ENCODE data around the gene TM9SF3.
A peak's percentile ranks its signal among the peaks of the same experiment; 100 is the strongest.

TM9SF3 gene

DNA sequence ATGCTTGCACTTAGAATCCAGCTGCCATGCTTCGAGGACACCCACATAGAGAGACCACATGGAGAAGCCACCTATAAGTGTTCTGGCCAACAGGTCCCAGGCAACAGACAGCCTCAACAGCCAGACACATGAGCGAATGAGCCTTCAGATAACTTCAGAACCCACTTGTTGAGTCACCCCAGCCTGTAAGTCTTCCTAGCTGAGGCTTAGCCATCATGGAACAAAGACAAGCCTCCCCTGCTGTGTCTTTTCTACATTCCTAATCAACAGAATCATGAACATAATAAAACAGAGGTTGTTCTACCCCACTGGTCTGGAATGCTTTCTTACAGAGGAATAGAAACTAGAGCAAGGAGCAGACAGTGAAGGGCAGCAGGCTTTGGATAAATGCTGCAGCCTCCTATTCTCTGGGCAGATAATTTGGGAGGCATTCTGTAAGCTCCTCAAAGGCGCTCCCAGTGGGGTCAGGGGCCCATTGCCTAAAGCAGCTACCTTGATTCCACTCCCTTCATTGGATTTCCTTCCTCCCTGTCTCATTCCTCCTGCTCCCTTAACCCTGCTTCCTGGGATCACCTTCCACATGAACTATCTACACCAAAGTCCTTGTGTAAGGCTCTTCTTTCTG is 77.7 kb downstream of the TM9SF3 start:
- DNase-seq = no peak

DNA sequence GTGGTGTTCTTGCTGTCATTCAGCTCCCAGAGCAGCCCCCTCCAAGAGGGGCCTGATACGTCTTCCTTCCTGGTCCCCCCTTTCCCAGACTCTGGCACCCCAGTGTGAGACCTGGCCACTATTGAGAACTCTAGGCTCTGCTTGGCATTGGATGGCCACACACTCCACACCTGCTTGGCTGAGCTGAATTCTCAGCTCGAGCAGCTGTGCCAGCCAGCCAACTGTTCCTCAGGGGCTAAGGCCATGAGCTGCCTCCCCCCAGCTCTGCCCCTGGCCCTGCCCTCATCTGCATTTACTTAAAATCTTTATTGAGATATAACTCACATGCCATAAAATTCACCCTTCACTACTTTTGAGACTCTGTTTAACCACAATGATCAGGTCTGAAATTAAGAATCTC is 79.8 kb downstream of the TM9SF3 start:
- no peak for DNase-seq

DNA sequence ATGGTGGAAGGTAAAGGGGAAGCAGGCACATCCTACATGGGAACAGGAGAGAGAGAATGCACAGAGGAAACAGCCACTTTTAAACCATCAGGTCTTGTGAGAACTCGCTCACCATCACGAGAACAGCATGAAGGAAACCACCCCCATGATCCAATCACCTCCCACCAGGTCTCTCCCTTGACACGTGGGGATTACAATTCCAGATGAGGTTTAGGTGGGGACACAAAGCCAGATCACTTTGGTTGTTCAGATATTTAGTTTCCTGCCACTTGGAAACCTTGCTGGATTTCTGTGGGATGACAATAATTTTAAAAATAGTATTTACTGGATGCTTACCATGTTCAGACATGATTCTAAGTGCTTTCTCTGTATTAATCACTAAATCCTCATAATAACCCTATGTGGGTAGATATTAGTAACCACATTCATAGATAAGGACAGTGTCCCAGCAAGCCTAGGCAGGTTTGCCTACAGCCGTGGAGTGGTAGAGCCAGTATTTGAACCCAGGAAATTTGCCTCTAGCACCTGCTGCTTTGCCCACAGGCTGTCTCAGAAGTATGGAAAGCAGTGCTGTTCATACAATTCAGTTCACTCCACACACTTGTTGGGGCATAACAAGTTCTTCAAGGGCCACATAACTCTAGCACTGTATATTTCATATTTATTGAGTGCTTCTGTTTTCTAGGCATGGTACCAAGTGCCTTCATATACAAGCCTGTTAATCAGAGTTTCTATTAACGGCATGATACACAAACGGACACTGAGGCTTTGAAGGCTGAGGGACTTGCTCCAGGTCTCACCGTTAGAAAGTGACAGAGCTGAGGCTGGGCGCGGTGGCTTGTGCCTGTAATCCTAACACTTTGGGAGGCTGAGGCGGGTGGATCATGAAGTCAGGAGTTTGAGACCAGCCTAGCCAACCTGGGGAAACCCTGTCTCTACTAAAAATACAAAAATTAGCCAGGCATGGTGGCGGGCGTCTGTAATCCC is 81.4 kb downstream of the TM9SF3 start:
- no peak for DNase-seq

DNA sequence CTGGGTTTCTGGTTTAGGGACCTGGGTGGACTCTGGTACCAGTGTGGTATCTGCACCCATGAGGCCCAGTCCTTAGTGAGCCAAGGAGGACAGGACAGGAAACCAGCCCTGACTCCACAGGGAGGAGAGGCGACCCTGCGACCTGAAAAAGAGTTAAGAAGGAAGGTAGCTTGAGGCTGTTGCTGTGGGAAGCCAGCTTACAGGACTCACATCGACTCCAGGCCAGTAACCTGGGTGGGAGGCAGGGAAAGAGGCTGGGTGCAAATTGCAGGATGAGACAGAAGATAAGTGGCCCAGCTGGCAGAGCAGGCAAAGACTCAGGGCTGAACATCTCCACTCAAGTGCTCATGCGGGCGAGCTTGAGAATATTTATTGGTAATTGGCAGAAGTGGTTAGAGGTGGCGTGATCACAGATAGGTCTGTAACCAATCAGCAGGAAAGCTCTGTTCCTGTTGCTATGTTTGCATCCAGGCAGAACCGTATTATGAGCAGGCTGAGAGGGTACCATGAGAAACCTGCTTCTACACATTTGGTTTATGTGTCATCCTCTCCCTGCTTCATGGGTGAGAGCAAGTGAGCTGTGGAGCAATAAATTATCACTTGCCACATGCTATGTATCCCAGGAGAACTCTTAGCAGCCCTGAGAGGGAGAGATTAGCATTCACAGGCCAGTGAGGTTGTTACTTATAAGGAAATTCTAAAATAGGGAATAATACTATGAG is 84.1 kb downstream of the TM9SF3 start:
- DNase-seq = no peak

DNA sequence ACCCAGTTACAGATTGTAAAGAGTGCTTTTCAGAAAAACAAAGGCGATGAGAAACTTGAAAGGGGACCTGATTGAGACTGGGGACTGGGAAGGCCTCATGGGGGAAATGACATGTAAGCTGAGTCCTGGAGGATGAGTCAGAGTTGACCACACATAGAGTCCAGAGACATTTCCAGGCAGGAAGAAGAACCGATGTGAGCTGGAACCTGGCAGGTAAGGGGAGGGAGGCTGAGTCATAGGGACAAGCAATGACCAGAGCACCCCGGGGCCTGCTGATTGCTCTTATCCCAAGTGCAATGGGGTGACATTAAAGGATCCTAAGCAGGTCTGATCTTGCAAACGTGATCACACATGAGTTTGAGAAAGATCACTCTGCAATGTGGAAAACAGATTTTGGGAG is 84.8 kb downstream of the TM9SF3 start:
- no peak for DNase-seq

DNA sequence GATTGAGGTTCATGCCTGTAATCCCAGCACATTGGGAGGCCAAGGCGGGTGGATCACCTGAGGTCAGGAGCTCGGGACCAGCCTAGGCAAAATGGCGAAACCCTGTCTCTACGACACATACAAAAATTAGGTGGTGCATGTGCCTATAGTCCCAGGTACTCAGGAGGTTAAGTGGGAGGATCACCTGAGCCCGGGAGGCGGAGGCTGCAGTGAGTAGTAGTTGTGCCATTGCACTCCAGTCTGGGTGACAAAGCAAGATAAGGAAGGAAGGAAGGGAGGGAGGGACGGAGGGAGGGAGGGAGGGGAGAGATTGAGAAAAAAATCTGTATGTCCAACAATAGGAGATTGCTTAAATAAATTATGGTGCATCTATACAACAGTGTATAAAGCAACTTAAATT is 86.3 kb downstream of the TM9SF3 start:
- no peak for DNase-seq

DNA sequence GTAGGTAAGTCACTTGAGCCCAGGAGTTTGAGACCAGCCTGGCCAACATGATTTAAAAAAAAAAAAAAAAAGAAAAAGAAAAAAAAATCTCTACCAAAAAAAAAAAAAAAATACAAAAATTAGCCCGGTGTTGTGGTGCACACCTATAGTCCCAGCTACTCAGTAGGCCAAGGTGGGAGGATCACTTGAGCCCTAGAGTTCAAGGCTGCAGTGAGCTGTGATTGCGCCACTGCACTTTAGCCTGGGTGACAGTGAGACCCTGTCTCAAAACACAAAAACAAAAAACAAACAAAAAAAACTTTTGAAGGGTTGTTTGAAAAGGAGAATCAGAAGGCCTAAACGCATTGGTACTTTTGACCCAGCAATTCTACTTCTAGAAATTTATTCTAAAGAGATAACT is 86.8 kb downstream of the TM9SF3 start:
- no peak for DNase-seq

DNA sequence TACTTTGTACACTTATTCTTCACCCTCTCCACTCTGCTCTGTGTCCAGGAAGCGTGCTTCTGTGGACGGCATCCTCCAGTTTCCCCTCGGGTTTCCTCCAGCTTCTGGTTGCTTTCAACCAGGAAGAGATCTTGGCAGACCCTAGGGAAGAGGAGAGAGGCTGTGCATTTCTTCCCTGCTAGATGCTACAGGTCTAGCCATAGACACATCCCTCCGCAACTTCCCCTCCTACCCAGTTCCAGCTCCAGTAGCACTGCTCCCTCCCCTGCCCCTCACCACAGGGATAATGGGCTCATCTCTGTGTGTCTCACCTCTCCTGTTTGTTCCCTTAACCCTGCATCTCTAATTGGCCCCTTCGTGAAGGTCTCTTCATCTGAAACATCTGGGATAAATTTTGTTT is 89.4 kb downstream of the TM9SF3 start:
- no peak for DNase-seq

DNA sequence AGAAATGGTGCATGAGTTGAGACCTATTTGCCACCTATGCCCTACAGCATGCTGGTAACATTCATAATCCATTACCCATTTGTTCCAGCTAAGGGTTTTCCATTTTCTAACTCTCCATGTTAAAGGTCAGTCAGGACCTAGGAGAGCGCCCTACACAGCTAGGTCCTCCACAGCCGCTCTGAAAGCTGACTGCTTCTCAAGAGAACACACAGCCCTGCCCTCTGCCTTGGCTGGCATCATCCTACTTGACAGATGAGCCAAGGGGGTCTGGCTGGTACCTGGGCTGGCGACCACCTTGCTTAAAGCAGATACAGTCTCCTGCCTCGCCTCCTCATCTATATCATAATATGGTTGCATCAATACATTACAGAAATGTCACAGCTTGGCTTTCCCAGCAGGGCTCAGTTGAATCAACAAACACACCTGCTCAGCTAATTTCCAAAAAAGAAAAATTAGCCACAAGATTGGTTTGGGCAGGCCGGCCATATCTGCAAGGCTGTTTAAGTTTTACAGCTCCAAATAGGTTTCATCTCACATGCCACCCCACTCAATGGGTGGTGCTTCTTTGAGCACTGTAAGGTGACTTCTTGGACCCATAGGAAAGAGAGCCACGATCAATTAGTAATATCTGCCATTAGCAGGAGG is 90.4 kb downstream of the TM9SF3 start:
- DNase-seq = peak in 1 of 5 experiments; percentile 14

DNA sequence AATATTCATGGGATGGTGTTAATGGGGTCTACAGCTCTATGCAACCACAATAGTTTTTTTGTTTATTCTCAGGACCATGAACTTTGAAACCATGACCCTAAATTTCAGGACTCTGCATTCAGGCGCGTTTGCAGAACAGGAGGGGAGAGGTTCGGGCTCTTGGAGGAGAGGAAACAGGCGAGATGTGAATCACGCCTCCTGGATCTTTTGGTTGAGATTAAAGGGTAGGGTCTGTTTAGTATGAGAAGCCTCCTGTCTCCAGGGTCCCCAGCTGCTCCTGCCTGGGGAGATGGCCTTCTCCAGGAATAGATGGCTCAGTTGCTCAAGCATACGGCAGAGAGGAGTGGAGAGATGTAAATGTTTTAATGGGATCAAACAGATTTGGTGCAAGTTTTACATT is 91.3 kb downstream of the TM9SF3 start:
- no peak for DNase-seq

DNA sequence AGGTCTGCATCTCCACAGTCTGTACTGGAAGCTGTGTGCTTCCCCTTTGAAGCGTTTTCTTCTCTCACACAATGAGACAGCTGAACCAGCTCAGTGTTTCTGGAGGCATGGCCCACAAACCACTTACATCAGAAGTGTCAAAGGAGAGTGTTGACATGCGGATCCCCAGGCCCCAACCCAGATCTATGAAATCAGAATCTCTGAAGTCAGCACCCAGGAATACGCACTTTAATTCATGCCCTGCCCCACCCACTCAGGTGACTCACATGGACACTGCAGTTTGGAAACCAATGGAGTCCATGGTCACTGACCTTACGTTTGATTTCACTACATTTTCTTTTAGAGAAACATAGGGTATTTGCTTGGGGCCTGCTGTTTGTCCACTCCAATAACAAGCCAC is 92.1 kb downstream of the TM9SF3 start:
- no peak for DNase-seq

DNA sequence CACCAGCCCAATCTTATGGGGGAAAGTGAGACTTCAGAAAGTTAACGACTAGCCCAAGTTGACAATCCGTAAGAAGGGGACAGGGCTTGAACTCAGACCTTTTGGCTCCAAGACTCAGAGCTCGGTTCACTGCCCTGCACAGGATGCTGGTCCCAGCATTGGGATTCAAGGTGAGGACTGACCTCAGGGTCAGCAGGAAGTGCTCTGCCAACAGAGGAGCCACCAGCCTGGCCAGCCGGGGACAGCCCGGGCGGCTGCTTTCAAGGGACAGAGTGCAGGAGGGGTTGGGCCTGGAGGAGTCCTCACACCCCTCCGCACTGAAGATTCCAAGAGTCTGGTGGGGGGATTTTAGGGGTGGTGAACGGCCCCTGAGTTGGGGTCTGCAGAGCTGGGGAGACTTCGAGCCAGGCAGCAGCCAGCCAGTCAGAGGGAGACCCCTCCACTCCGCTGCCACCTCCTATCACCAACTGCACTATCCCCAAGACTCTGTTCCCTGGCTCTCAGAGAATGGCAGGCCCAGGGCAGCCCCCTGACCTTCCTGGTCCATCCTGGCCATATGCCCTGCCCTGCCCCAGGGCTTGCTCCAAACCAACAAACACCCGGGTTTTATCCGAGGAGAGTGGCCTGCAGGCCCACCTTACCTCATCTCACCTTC is 92.8 kb downstream of the TM9SF3 start:
- no peak for DNase-seq

DNA sequence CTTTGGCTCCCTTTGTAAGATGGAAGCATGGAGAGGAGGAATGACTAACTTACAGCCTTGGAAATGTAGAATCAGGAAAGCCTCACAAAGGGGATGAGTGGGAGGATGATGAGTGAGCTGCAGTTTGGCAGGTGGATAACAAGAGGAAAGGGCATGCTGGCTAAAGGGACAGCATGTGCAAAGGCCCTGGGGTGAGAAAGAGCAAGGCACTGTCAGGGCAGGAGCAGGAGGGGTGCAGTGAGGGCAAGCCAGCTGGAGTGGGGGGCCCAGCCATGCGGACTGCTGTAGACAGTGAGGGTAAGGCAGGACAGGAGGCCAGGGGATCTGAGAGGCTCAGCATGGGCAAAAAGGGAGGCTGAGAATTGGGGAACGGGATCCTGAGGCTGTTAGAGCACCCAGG is 93.6 kb downstream of the TM9SF3 start:
- DNase-seq = no peak

DNA sequence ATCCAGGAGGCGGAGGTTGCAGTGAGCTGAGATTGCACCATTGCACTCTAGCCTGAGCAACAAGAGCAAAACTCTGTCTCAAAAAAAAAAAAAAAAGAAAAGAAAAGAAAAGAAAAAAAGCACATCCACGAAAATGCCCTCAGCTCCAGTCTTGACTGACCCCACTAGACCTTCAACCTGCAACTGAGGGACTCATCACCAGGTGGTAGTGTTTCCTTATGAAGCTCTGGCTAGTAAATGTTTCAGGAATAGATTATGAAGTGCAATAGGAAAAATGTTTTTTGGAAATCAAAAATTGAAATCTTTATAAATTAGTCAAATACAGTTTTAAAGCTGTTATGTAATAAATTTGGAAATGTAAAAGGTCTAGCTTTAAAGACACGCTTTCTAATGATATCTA is 95.5 kb downstream of the TM9SF3 start:
- DNase-seq = no peak

DNA sequence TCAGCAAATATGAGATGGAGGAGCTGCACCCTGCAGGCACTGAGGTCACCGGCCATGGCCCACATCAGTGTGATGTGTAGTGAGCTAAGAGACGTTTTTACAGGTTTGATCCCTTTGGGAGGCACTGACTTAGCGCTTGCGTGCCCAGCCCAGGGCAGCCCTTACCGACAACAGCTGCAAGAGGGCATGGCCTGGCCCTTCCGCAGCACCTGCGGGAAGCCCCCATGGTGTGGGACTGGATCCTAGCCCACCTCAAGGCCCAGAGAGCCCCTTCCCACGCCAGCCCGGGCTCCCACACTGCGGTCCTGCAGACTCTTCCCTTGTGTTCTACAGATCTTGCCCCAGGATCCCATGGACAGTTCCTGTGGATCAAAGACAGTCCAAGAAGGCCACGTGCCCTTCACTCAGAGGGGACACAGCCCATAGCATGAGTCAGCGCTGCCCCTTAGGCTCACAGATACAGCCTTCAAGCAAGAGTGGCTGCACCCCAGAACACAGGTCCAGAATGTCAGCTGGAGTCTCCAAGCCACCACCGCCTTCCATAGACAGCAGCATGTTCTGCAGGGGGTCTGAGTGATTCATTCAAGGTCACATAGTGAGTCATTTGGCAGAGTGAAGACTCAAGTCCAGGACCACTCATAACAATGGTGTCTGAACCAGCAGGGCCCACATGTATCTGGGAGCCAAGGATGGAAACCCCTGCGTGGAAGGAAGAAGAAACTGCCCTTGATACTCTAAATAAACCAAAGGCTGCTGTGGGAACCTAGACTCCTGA is 98.5 kb downstream of the TM9SF3 start:
- DNase-seq = no peak

DNA sequence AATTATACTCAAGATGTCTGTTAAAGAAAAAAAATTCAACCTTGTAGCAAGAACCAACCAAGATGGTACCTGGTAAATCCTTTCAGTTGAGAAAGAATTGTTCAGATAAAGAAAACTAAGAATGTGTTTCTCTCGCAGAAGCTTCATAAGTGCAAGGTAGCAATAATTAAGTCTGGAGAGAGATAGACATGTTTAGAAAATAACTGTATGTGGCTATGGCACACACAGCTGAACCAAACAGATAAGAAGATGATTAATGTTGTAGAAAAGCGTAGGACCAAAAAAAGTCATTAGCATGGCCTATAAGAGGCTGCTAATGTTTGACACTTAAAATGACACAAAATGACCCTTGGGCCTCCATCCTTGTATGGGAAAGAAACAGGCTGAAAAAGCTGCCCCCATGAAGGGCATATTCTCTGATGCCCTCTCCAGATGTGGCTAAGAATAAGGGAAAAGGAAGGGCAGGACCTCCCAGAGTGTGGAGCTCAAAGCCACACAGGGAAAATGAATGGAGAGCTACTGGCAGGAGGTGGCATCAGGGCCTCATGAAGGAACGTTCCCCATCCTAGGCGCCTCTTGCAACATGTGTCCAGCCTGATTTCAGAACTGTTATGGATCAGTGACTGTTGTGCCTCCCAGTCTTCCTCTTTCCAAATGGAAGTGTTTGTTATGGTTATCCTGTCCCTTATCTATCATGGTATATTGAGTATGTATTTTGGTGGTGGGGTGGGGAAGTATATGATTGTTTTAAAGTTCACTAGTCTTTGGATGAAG is 103.8 kb downstream of the TM9SF3 start:
- no peak for DNase-seq

DNA sequence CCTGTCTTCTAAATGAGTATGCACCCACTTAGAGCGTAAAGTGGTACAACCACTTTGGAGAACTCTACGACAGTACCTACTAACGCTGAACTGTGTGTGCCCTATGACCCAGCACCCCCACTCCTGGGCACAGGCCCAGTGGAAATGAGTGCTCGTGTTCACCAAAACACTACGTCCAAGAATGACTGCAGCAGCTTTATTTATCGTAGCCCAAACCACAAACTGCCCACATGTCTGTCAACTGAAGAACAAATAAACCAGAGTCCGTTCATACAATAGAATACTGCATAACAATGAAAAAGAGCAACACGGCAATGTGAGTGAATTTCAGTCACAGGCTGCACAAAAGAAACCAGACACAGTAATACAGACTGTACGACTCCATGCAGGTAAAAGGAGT is 108.5 kb downstream of the TM9SF3 start:
- no peak for DNase-seq

DNA sequence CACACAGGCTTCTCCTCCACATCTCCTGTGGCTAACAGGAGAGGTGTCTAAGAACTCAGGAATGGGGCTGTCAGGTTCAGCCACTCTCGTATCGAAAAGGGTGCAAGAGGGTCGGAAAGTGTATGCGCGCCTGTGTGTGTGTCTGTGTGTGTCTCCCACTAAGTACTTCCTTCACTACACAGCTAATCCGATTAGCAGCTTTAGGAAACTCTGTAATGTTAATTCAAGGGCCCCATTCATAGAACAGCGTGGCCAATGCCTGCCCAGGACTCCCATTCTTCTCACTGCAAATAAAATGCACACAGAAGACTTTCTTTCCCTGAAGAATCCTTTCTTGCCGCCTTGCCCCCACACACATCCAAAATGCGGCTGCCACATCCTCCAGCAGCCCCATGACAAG is 112.9 kb downstream of the TM9SF3 start:
- DNase-seq = no peak

DNA sequence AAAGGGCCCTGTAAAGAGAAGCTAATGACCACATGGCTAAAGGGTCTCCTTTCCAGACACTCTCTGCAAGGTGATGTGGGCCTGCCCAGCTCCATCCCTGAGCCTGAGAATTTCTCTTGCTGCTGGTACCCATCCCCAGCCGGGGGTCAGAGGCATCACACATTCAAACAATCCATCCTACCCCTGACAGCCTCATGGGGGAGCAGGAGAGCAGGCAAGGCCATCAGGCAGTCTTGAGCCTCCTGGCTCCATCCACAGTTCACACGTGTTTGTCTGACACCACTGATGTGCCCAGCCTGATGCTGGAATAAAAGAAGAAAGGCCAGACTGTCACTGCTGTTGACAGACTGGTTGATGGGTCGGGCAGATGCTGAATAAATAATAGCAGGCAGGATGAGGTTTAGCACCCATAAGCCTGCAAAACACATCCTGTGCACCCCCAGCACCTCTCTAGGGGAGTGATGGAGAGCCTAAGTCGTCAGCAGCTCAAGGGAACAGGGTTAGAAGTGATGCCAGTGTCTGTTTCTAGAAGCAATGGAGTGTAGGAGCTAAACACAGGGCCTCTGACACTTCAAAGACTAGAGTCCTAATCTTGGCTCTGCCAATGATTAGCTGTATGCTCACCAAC is 116.6 kb downstream of the TM9SF3 start:
- peak in 2 of 5 experiments; percentile 13 to 30 for DNase-seq

DNA sequence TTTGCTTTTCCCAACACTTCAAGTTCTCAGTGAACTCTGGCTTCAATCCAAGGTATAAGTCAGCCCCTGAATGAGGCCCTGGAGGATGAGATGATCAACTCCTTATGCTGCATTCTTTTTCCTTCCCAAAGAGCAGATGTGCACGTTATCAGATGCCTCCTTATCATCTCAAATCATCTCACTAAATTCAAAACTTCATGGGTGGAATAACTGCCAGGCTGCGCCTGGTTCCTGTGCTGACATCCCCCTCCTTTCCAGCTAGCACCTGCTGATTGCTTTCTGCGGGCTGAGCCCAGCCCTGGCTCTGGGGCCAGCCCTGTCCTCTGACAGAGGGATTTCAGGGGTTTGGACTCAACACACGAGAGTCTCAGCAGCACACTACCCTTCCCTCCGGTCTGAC is 118.0 kb downstream of the TM9SF3 start:
- DNase-seq = no peak

Data from T-helper 2 cell (primary cell).